ENCODE data around the gene INSIG2.

- TF ChIP-seq CTCF (IDR thresholded peaks at IDR 0.05; ENCODE audit: low read length) (no peak), EZH2 (IDR thresholded peaks at IDR 0.05; ENCODE audit: borderline replicate concordance, low read length) (no peak)
Measured at GRCh38 chr2:118146315-118147283, 58.3 kb downstream of the INSIG2 start.
